Peyer's patch (tissue), 4 donors: ENCODE measurements around the gene LITAF. TPM values are rescaled to one million over a fixed set of nuclear protein-coding genes. Genes with fewer than 3 reads are reported as not detected.
A peak's percentile ranks its signal among the peaks of the same experiment; 100 is the strongest.
"Not testable (repeated sequence)": the region's sequence is repeated elsewhere in the genome, so short reads cannot be mapped to it uniquely, and the experiment has no call there.

Source experiments
- DNase-seq, 3 donors: peaks; one replicate each; pipeline ENCODE4 v3.0.0-alpha.2; 2017 to 2019
- H3K27ac ChIP-seq, 4 donors: fragments of 200-600 bp; sonication (generic); one replicate each; pipeline ENCODE4 v1.5.1; 2016 to 2019
- H3K27me3 ChIP-seq, 2 donors: fragments of 200-600 bp; sonication (generic); one replicate each; pipeline ENCODE4 v1.5.1; 2019
- H3K36me3 ChIP-seq, 3 donors: fragments of 200-600 bp; sonication (generic); one replicate each; pipeline ENCODE4 v1.5.1; 2016 to 2019
- H3K4me1 ChIP-seq, 4 donors: fragments of 200-600 bp; sonication (generic); one replicate each; pipeline ENCODE4 v1.5.1; 2016 to 2019
- H3K4me3 ChIP-seq, 4 donors: fragments of 200-600 bp; sonication (generic); 1 replicate in 3 of 4; 2 replicates in 1 of 4; pipeline ENCODE4 v1.5.1; 2016 to 2019; ENCODE audit warnings: mild to moderate bottlenecking in 1 of 4
- H3K9me3 ChIP-seq, 4 donors: fragments of 200-600 bp; sonication (generic); one replicate each; pipeline ENCODE4 v1.5.1; 2016 to 2019; ENCODE audit warnings: mild to moderate bottlenecking in 1 of 4
- POLR2A ChIP-seq, 2 donors: fragments of 450-650 bp; IDR thresholded peaks; one replicate each; pipeline ENCODE4 v1.5.1; 2017; ENCODE audit warnings: antibody characterized with exemption in 2 of 2, mild to moderate bottlenecking in 2 of 2, moderate library complexity in 2 of 2
- total RNA-seq, 4 donors: library from RNA; depleted of rRNA; stranded (reverse); fragments of >200 nt; gene quantifications; one replicate each; pipeline ENCODE4 v1.1.0, GENCODE V29; 2016
- TF ChIP-seq, protein P1 (sequence below), 6 experiments: fragments of 450-650 bp in 4 of 6; fragments of 200-600 bp in 2 of 6; sonication (generic) in 1 of 6; IDR thresholded peaks; one replicate each; pipeline ENCODE4 v1.5.1; 2017 to 2019; ENCODE audit warnings: antibody characterized with exemption in 6 of 6, mild to moderate bottlenecking in 3 of 6, moderate library complexity in 1 of 6

LITAF gene
- total RNA-seq, 4 donors from 2014 or later: 20.1 to 56.9 (median 32.3) TPM

GRCh38 chr16:11596572-11597226 lies 10.0 kb upstream of the LITAF start:
- H3K36me3 ChIP-seq: no peaks in the 10 kb centered on the region
- no peak for TF ChIP-seq POLR2A (IDR thresholded peaks at IDR 0.05)
- TF ChIP-seq, protein P1, sequence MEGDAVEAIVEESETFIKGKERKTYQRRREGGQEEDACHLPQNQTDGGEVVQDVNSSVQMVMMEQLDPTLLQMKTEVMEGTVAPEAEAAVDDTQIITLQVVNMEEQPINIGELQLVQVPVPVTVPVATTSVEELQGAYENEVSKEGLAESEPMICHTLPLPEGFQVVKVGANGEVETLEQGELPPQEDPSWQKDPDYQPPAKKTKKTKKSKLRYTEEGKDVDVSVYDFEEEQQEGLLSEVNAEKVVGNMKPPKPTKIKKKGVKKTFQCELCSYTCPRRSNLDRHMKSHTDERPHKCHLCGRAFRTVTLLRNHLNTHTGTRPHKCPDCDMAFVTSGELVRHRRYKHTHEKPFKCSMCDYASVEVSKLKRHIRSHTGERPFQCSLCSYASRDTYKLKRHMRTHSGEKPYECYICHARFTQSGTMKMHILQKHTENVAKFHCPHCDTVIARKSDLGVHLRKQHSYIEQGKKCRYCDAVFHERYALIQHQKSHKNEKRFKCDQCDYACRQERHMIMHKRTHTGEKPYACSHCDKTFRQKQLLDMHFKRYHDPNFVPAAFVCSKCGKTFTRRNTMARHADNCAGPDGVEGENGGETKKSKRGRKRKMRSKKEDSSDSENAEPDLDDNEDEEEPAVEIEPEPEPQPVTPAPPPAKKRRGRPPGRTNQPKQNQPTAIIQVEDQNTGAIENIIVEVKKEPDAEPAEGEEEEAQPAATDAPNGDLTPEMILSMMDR (IDR thresholded peaks at IDR 0.05): no peak
- H3K27ac ChIP-seq: peak overlapping the region in 2 of 4 donors; percentile 27 to 30
- no peak for DNase-seq
- H3K27me3 ChIP-seq: no peaks in the 10 kb centered on the region
- peaks cover 0 to 14% (median 0%) of the 10 kb centered on the region in 4 donors for H3K4me1 ChIP-seq
- no peaks in the 10 kb centered on the region for H3K9me3 ChIP-seq
- H3K4me3 ChIP-seq: no peak overlapping the region

GRCh38 chr16:11593581-11593980 lies 6.9 kb upstream of the LITAF start:
- Histone ChIP-seq H3K4me1 (peaks cover 0 to 14% (median 0%) of the 10 kb centered on the region in 4 donors), H3K4me3 (no peak overlapping the region), H3K27me3 (no peaks in the 10 kb centered on the region), H3K9me3 (no peaks in the 10 kb centered on the region), H3K36me3 (no peaks in the 10 kb centered on the region), H3K27ac (no peak overlapping the region)
- DNase-seq: no peak
- TF ChIP-seq, protein P1 (IDR thresholded peaks at IDR 0.05): no peak
- TF ChIP-seq POLR2A (IDR thresholded peaks at IDR 0.05): no peak

DNA sequence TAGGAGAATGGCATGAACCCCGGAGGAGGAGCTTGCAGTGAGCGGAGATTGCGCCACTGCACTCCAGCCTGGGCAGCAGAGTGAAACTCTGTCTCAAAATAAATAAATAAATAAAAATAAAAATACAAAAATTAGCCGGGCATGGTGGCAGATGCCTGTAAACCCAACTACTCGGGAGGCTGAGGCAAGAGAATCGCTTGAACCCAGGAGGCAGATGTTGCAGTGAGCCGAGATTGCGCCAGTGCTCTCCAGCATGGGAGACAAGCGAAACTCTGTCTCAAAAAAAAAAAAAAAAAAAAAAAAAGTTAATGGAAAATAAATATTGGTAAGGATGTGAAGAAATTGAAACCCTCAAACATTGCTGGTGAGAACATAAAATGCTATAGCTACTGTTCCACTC lies 6.4 kb upstream of the LITAF start:
- not testable (repeated sequence) for H3K9me3 ChIP-seq, H3K36me3 ChIP-seq, H3K27ac ChIP-seq, H3K4me3 ChIP-seq, H3K27me3 ChIP-seq
- peak in 1 of 3 donors; percentile 6 for DNase-seq
- H3K4me1 ChIP-seq: peaks cover 0 to 14% (median 0%) of the 10 kb centered on the region in 4 donors

GRCh38 chr16:11591630-11592029 lies 4.9 kb upstream of the LITAF start:
- not testable (repeated sequence) for DNase-seq

DNA sequence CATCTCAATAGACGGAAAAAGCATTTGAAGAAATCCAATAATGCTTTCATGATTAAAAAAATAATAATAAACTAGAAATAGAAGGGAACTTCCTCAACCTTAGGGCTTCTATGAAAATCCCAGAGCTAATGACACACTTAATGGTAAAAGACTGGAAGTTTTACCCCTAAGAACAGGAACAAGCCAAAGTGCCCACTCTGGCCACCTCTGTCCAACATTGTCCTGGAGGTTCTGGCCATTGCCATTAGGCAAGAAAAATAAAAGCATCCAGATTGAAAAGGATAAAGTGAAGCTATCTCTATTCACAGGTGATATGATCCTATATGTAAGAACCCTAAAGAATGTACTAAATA lies 2.5 kb upstream of the LITAF start:
- no peak for DNase-seq
- Histone ChIP-seq H3K4me1 (peaks cover 0 to 8% (median 0%) of the 10 kb centered on the region in 4 donors), H3K27me3 (no peaks in the 10 kb centered on the region), H3K9me3 (no peaks in the 10 kb centered on the region), H3K27ac (no peak overlapping the region), H3K36me3 (no peaks in the 10 kb centered on the region), H3K4me3 (no peak overlapping the region)
- TF ChIP-seq, protein P1 (IDR thresholded peaks at IDR 0.05): no peak
- TF ChIP-seq POLR2A (IDR thresholded peaks at IDR 0.05): no peak

More at GRCh38 chr16:11591630-11592029, 4.9 kb upstream of the LITAF start:
- not testable (repeated sequence) for H3K27me3 ChIP-seq, H3K36me3 ChIP-seq, H3K27ac ChIP-seq, H3K4me1 ChIP-seq, H3K9me3 ChIP-seq, H3K4me3 ChIP-seq

GRCh38 chr16:11588321-11589197 lies 1.8 kb upstream of the LITAF start:
- Histone ChIP-seq H3K4me3 (no peak overlapping the region), H3K27ac (no peak overlapping the region), H3K9me3 (no peaks in the 10 kb centered on the region), H3K27me3 (no peaks in the 10 kb centered on the region), H3K4me1 (peaks cover 0 to 13% (median 2%) of the 10 kb centered on the region in 4 donors), H3K36me3 (no peaks in the 10 kb centered on the region)
- TF ChIP-seq POLR2A (IDR thresholded peaks at IDR 0.05): no peak
- TF ChIP-seq, protein P1 (IDR thresholded peaks at IDR 0.05): no peak
- DNase-seq: no peak
